CD4-positive, alpha-beta T cell treated with Interleukin-6 at 100 ng/mL for 8 hours (primary cell): ENCODE results near the gene APBA2.
"Not testable (repeated sequence)": the region's sequence is repeated elsewhere in the genome, so short reads cannot be mapped to it uniquely, and the experiment has no call there.

Source experiments
- DNase-seq: peaks from one replicate; pipeline ENCODE4 v3.0.0-alpha.2; 2020; ENCODE audit warnings: mixed read lengths, low spot score

The APBA2 gene

GRCh38 chr15:29167122-29167521 is 281.3 kb downstream of the APBA2 start:
- DNase-seq = not testable (repeated sequence)
